NCI-H2227 (cell line): ENCODE results near the gene PLEKHM3.

Source experiments
- DNase-seq: peaks from one replicate; lab custom pipeline; 2025; ENCODE audit not compliant: unreplicated experiment; lab: John Stamatoyannopoulos, UW

Gene PLEKHM3

GRCh38 chr2:207993151-207993763 lies 32.1 kb downstream of the PLEKHM3 start:
- no peak for DNase-seq

DNA sequence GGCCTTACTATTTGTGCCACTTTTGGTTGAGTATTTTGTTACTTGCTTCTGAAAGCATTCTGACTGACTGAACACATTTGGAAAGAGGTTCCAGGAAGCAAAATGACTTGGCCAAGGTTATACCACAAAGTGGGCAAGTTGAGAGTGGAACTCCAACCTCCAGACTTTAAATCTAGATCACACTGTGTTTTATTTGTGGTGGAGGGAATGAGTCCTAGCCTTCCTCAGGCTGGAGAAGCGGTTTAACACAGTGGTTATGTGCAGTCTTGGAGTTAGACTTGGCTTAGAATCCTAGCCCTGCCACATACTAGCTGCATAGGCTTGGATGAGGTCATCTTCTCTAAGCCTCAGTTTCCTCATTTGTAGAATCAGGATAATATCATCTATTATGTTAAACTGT lies 33.4 kb downstream of the PLEKHM3 start:
- no peak for DNase-seq

DNA sequence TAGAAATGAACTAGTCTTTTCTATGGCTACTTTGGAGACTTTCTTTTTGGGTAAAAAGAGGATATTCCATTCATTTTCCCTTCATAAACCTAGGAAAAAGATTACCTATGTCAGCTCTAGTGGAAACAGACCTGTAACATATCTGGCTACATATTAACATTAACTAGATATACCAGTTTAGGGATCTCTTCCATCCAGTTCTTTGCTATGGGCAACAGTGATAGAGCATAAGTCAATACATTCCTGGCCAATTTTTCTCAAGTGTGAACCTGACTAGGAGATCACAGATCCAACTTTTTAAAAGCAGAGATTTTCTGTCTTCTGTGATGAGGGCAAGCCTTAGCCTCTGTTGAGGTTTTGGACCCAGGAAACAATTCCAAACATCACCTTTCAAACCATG lies 34.5 kb downstream of the PLEKHM3 start:
- no peak for DNase-seq

GRCh38 chr2:207988975-207989374 lies 36.4 kb downstream of the PLEKHM3 start:
- no peak for DNase-seq

DNA sequence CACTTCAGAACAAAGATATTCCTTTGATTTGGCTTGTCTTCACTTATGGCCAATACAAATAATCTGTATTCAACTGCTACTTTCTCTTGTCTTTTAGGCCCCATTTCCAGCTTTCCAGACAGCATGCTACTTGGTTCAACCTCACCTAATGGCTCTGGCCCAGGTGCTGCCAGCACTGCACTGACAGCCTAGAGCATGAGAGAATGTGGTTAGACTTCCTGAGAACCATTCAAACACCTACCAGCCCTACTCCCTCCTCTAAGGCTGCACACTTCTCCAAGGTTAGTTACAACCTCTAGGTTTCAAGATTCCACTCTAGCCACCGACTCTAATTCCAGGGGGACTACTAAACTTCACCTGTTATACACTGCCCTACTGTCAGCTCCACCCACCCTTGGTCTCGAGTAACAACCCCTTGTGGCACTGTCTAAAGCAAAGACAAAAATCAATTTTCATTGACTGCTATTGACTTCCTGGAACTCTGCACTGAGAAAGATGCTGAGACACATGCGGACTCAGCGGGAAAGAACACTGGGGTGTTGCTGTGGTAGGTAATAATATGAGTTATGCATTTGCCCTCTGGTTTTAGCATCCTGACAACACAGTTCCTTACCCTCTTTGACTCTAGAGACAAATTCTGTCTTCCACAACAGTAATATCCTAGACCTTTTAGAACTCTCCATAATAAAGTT lies 38.2 kb downstream of the PLEKHM3 start:
- no peak for DNase-seq

DNA sequence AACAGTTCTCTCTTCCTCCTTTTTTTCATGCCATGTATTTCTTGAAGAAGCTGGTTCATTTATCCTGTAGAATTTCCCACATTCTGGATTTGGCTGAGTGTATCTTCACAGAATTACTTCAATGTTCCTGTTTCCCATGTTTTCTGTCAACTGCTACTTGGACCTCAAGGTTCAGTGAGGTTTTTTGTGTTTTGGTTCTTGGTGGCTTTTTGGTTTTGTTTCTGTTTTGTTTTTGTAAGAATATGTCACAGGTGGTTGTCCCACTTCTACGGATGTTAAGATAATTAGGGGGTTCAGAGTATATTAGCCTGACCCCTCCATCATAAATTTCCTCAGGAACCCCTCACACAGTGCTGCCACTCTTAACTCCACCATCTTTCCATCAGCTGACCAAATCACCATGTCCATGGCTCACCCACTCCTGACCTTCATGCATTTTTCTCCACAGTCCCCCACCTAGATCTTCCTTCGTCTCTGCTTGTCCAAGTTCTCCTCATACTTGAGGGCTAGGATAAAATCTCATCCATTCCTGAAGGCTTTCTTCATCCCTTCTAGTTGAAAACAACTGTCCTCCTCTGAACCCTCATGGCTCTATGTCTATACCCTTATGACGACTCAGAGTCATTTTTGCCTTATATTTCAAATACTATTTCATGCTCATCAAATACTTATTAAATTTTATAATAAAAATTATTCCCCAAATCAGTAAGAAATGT lies 40.4 kb downstream of the PLEKHM3 start:
- no peak for DNase-seq

GRCh38 chr2:207983641-207984042 lies 41.7 kb downstream of the PLEKHM3 start:
- no peak for DNase-seq

DNA sequence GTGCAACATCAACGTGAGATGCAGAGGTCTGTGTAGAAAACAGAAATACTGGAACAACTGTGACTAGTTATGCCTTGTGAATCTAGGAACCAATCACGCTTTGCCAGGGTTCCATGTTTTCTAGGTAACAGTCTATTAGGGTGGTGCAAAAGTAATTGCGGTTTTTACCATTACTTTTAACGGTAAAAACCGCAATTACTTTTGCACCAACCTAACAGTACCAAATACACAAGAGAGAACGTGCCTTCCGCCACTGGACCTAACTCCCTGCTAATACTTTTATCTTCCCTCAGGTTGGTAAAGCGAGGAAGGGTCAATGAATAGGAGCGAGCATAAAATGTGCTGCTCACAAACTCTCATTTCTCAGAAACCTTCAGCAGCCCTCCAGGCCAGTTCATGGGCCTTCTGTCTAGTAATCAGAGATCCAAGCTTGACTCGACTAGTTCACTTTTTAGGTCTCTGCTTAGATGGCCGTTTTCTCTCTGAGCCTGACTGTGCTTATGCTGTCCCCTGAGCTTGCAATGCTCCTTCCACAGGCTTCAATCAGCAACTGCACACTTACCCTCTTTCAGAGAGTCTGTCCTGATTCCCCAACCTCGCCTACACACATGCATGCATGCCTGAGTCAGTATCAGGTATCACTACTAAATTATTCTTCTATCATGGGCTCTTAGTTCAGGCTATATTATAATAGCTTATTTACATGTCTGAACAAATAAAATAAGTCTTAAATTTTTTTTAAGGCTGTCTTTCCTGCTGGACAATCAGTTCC lies 47.0 kb downstream of the PLEKHM3 start:
- peak; percentile 16 for DNase-seq

- no peak for DNase-seq
Measured at GRCh38 chr2:207975921-207976320, 49.4 kb downstream of the PLEKHM3 start.

- DNase-seq, result no peak
Measured at GRCh38 chr2:207974216-207974605, 51.1 kb downstream of the PLEKHM3 start.

- no peak for DNase-seq
Measured at GRCh38 chr2:207970826-207971180, 54.5 kb downstream of the PLEKHM3 start.

DNA sequence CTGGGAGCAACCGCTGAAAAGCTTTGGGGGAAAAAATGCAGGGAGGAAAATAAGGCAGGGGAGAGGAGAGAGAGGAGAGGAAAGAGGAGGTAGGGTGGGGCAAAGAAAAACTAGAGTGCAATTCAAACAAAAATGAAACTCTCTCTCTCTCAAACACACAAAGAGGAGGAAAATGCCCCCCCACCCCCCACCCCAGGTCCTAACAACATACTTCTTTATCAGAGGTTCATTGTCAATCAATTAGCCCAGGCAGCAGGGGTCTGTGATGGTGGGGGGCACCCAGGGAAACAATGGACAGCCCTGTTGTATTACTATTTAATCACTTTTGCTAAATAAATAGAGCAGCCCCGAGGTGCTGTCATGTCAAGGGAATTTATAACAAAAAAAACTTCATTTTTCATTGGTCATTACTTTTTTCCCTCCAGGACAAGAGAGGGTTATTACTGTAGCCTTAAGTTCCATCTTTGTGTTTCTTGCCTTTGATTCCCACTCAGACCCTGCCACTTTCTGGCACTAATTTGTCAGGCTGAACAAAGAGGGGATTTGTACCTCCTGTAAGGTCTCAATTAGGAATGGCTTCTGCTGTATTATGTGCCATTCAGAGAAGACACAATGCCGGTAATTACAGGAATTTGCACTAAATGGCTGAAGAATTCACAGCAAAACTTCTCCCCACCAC lies 55.0 kb downstream of the PLEKHM3 start:
- peak; percentile 97 for DNase-seq

GRCh38 chr2:207969249-207969648 lies 56.1 kb downstream of the PLEKHM3 start:
- no peak for DNase-seq

DNA sequence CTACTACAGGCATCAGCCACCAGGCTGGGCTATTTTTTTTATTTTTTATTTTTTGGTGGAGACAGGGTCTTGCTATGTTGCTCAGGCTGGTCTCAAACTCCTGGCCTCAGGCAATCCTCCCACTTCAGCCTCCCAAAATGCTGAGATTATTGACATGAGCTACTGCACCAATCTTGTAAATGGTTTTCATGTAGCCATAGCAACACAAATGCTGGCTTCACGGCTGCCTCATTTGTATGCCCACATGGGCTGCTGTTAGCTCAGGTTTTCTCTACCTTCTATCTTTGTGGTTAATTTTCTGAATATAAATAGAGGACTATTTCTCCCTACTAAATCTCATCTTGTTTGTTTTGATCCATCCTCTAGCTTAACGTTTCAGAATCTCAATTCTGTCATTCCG lies 58.2 kb downstream of the PLEKHM3 start:
- peak; percentile 46 for DNase-seq

DNA sequence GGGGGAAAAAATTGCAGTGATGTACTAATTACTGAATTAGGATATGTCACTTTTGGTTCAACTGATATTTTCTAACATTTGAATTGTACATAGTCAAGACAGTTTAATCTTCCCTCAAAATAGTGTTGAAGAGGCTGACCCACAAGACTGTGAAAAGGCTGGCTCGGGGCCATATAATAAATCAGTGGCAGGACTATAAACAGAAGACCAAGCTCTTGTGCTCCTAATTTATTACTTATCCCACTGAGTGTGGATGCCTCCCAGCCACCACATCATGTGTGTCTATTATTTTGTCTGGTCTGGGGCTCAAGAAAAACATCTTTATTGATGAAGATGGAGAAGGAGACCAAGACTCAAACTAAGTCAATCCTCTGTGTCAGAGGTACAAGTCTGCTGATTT lies 64.4 kb downstream of the PLEKHM3 start:
- peak; percentile 20 for DNase-seq

- DNase-seq, result no peak
Measured at GRCh38 chr2:207960090-207960489, 65.2 kb downstream of the PLEKHM3 start.

GRCh38 chr2:207956771-207957170 lies 68.6 kb downstream of the PLEKHM3 start:
- DNase-seq, result no peak

DNA sequence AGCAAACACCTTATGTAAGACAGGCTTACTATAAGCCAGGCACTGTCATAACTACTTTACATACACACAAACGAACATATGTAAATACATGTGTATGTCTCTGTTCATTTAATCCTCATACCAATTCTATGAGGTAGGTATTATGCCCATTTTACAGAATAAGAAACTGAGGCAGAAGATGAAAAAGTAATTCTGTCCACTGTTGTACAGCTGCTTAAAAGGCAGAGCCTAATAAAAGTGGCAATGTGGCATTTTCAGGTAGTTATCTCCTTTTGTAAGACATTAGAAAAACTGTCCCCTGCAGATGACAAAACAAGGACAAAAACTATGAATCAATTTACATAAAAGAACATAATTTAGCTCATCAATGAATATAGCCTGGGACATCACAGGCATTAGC lies 69.9 kb downstream of the PLEKHM3 start:
- no peak for DNase-seq

DNA sequence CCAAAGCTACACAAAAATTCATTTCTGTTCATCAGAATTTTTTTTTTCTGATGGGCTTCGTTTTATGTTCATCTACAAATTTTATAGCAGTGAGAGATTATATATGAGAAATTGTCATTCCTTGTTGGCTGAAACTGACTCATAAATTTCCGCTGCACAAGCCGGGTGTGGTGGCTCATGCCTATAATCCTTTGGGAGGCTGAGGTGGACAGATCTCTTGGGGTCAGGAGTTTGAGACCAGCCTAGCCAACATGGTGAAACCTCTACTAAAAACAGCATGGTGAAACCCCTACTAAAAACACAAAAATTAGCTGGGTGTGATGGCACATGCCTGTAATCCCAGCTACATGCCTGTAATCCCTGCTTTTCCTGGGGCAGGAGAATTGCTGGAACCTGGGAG lies 72.0 kb downstream of the PLEKHM3 start:
- DNase-seq, result no peak

GRCh38 chr2:207952564-207953345 lies 72.6 kb downstream of the PLEKHM3 start:
- DNase-seq, result no peak
